MM.1S (cell line): ENCODE measurements around the gene BTBD3.

Experiments
- EZH2 ChIP-seq: fragments of 300-600 bp; sonication (generic); optimal IDR thresholded peaks from 2 replicates; pipeline ENCODE3; 2017; ENCODE audit warnings: low read depth, mild to moderate bottlenecking, antibody characterized with exemption, low read length, mixed read lengths
- EZH2phosphoT487 ChIP-seq: fragments of 300-600 bp; sonication (generic); IDR thresholded peaks from 2 replicates; pipeline ENCODE4 v1.6.1; 2018; ENCODE audit warnings: antibody characterized with exemption, low read length
- TF ChIP-seq, protein P1 (sequence below): fragments of 300-600 bp; sonication (generic); IDR thresholded peaks from 2 replicates; pipeline ENCODE4 v1.5.1; 2016; ENCODE audit warnings: antibody characterized with exemption, low read length, mixed read lengths

DNA sequence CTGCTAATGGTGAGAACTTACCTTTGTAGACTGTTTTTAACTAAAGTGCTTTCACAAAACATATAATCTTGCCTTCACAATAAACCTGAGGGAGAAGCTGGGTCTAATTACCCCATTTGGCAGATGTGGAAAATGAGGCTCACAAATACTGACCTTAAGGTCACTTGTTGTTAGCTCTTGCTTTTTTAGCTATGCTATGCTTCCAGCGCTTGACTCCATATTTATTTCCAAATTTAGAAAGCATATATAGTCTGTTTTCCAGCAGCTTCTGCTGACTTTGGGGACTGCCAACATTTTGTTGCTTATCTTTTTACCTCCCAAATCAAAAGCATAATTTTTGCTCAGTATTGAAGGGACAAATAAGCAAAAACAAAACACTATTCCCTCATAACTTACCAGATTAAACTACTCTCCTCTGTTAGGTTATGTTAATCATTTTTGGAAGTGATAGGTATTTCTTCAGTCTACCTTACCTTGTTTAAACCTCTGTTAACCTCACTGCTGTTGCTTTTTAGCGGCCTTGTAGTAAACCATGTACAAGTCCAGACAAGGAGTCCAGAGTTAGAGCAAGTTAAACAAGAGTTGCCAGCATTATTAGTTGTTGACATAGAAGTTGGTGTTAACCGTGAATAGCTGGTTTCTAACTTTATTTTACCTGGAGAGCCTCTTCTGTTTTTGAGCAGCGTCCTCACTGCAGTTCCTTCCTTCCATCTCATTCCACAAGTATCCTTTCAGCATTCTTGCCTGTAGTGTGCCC is 4.9 kb upstream of the BTBD3 start:
- TF ChIP-seq, protein P1, sequence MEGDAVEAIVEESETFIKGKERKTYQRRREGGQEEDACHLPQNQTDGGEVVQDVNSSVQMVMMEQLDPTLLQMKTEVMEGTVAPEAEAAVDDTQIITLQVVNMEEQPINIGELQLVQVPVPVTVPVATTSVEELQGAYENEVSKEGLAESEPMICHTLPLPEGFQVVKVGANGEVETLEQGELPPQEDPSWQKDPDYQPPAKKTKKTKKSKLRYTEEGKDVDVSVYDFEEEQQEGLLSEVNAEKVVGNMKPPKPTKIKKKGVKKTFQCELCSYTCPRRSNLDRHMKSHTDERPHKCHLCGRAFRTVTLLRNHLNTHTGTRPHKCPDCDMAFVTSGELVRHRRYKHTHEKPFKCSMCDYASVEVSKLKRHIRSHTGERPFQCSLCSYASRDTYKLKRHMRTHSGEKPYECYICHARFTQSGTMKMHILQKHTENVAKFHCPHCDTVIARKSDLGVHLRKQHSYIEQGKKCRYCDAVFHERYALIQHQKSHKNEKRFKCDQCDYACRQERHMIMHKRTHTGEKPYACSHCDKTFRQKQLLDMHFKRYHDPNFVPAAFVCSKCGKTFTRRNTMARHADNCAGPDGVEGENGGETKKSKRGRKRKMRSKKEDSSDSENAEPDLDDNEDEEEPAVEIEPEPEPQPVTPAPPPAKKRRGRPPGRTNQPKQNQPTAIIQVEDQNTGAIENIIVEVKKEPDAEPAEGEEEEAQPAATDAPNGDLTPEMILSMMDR = no peak
- TF ChIP-seq EZH2 (no peak), EZH2phosphoT487 (no peak)
